HG03108 (cell line): ENCODE results near the gene KCNH1.
A peak's percentile ranks its signal among the peaks of the same experiment; 100 is the strongest.
"Not testable (repeated sequence)": the region's sequence is repeated elsewhere in the genome, so short reads cannot be mapped to it uniquely, and the experiment has no call there.

Experiments
- ATAC-seq: cut with Tn5 transposase; IDR thresholded peaks from one replicate; pipeline ENCODE4 v1.9.1; 2021; ENCODE audit warnings: moderate library complexity; ENCODE audit not compliant: unreplicated experiment

Gene KCNH1

DNA sequence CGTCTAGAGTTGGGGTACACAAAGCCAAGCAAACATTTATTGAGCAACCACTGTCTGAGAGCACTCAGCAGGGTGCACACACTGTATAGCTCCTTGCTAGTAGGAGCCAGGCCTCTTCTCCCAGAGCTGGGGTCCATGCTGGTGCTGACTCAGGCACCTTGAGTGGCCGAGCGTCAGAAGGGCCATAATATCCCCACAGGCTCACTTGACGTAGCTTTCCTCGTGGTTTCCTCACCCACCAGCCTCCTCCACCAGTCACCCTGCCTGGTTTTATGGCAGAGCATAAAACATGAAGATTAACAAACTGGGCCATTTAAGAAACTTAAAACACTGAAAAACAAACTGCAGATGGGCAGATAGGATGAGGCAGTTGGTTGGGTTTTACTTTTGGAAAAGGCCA is 443.7 kb downstream of the KCNH1 start:
- no peak for ATAC-seq

GRCh38 chr1:210689826-210690225 is 444.1 kb downstream of the KCNH1 start:
- no peak for ATAC-seq

DNA sequence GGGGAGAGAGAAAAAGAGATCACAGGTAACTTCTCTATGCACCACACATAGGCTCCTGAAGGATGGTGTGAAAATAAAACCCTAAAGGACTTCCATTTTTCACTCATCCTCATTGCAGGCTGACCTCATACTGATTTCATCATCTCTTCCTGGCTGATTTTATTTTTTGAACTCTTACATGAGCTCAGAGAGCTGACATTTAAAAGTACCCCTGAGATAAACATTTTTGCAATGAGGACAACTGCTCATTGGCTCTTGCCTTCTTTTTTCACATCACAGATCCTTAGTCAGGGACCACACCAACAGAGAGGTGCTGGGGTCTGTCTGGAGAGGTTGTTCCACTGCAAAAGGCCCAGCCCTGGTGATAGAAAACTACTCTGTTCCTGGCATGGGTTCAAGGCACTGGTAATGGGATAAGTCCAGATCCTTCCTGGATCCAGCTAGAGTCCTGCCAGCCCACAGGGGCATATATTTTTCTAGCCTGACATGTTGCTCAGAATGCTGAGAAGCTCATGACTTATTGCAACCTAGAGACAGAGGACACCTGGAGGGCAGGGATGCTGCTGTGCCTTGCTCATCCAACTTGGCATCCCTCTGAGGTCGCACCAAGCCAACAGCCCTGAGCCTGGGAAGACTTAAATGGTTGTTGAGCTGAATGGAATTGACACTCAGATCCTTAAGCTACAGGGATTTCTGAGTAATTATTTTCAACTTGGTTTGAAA is 445.3 kb downstream of the KCNH1 start:
- ATAC-seq, result no peak

DNA sequence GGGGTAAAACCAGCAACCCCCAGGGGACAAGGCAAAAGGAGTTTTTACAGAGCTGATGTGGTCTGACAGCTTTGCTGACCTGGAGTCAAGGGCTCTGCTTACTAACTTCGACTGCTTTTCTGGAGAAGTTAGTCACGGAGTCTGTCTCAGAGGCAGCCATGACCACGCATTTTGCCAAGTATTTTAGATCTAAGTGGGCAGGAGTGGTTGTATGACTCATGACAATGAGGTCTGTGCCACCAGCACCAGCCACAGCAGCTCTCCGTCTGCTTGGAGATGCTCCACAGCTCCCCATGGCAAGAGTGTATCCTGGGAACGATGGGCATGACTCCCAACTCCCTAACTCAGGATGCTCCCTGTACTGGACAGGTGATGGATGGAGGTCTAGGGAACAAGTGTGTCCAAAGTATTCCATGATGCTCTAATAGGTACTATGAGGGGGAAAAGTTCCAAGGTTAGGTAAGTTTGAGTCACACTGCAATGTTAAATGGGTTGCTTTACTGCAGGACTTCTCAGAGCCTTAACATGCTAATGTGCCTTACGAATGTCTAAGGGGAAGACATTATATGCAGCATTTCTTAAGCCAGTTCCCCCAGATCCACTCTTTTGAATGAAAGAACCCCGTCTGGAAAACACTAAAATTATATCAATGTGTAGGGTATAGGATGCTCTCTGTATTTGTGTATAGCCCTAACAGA is 446.2 kb downstream of the KCNH1 start:
- no peak for ATAC-seq

DNA sequence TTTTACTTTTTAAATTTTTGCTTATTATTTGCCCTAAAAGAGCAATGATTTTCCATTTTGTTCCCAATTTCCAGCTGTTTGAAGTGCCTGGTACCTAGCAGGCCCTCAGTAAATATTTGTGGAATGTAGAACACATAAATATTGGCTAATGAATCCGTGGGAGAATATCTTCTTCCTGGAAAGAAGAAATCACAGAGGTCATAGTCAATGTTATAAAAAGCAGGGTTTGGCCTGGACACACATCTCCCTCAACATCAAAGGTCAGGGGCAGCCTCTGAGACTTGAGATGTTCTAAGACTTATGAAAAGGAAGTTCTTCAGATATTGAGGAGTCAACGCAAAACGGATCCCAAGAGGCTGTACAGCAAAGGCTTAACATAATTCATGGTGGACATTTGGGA is 447.1 kb downstream of the KCNH1 start:
- ATAC-seq, result no peak

GRCh38 chr1:210685295-210685650 is 448.7 kb downstream of the KCNH1 start:
- ATAC-seq, result no peak

DNA sequence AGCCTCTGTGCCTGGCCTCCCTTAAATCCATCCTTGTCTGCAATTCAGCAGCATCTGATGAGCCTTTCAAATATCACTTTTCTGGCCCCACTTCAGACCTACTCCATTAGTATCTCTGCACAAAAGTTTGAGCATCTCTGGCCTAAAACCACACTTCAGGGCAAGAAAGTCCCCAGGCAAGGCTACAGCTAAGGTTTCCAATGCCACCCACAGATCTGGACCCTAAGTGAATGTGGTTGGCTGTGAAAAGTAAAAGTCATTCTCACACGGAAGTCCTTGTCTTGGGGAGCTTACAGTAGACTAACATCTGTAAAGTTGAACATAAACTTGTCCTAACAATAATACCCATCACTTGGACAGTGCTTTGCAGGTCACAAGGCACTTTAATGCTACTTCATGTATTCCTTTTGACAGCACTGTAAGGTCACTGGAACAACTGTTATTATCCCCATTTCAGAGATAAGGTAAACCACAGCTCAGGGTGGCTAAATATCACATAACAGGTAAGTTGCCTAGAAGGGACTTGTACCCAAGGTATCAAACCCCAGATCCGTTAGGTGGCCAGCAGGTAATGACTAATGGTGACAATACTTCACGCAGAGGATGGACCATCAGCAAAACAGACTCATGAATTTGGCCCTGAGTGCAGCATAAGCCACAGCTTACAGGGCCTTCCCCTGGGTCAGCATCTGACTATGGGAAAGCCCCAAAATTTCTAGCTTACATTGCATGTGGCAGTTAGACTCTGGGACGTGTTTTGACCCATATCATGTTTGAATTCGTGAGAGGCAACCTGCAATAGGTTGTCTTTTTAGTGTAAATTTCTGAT is 449.3 kb downstream of the KCNH1 start:
- ATAC-seq, result peak; percentile 83

- ATAC-seq, result no peak
Observed at GRCh38 chr1:210683403-210684047, 450.4 kb downstream of the KCNH1 start.

GRCh38 chr1:210681158-210681557 is 452.8 kb downstream of the KCNH1 start:
- ATAC-seq, result no peak

GRCh38 chr1:210678306-210678705 is 455.6 kb downstream of the KCNH1 start:
- ATAC-seq, result no peak

- ATAC-seq, result no peak
Observed at GRCh38 chr1:210677533-210677932, 456.4 kb downstream of the KCNH1 start.

DNA sequence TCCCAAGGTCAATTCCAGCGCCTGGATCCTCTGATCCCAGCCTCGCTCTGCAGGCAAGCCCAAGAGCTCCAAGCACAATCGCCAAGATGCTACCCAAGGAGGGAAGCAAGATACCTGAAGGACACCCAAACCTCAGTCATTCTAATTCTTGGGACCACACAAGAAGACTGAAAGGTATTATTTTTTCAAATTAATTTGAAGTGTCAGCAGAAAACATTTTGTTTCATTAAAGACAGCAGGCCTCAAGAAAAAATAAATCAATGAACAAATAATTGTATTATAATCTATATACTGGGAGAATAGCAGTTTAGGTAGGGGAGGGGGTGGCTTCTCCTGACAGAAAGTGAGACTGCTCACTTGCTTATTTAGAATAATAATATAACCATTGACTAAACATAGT is 457.4 kb downstream of the KCNH1 start:
- ATAC-seq, result no peak

- ATAC-seq, result no peak
Observed at GRCh38 chr1:210674151-210674550, 459.8 kb downstream of the KCNH1 start.

DNA sequence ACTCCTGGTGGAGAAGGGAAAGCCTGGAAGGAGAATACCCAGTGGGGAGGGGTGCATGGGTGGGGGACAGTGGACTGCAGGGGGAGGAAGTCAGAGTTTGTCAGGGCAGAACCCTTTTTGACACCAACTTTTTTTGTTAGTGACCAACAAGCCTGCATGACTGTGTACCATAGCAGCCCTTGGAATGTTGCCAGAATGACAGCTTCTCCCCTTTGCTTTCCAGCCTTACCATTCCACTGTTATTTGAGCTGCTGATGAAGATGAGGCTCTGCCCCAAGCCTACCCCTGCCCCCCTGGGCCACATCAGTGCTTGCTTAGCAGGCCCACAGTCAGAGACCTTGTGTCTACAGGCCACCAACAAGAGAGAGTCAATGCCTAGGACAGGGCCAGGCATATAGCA is 464.0 kb downstream of the KCNH1 start:
- ATAC-seq, result no peak

- ATAC-seq, result no peak
Observed at GRCh38 chr1:210663730-210664573, 470.0 kb downstream of the KCNH1 start.

DNA sequence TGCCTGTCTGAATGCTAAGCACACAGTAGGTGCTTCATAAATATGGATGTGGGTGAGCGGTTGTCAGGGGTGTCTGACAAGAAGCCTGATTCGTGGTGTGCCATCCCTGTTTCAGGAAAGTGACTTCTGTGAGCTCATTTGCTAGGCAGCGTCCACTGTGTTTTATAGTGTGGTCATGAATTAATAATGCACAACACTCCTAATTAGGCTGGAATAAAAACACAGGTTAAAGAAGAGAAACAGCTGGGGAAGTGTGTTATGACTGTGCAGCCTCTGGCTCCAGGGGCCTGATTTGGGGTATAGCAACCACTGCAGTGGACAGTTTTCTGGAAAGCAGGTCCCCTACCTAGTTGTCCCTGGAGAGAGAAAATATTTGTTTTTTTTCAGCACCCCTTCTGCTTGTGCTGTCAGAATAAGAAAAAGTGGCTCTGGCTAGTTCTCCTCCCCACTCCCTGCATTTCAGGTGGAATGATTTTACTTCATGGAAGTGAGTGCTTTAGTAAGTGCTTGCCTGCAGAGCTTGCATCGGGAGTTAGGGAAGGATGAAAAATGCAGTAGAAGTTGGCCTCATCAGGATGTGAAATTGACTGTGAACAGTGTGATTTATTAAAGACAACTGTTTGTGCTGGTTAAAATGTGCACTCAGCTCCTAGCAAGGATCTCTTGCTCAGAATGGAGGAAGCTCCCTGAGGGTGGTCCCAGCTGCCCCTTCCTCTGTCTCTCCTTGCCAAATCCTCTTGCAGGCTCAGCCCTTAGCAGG is 471.5 kb downstream of the KCNH1 start:
- no peak for ATAC-seq

DNA sequence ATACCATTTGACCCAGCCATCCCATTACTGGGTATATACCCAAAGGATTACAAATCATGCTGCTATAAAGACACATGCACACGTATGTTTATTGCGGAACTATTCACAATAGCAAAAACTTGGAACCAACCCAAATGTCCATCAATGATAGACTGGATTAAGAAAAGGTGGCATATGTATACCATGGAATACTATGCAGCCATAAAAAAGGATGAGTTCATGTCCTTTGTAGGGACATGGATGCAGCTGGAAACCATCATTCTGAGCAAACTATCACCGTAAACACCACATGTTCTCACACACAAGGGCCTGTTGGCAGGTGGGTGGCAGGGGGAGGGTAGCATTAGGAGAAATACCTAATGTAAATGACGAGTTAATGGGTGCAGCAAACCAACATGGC is 472.4 kb downstream of the KCNH1 start:
- not testable (repeated sequence) for ATAC-seq

DNA sequence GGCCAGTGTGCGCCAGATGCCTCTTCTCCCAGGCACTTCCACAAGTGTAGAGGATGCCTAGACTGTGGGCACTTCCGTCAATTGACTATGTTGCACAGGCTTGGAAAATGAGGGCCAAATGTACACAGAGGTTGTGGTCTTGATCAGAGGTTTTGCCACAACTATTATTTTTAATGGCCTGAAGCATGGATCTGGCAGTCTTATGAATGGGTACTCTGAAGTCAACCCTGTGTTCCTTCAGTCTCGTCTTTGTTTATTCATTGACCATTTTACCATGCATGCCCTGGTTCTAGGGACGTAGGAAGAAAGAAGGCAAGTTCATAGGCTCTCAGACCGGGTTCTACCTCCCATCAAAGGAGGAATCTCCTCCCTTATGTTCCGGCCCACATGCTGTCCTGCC is 476.1 kb downstream of the KCNH1 start:
- ATAC-seq, result no peak

DNA sequence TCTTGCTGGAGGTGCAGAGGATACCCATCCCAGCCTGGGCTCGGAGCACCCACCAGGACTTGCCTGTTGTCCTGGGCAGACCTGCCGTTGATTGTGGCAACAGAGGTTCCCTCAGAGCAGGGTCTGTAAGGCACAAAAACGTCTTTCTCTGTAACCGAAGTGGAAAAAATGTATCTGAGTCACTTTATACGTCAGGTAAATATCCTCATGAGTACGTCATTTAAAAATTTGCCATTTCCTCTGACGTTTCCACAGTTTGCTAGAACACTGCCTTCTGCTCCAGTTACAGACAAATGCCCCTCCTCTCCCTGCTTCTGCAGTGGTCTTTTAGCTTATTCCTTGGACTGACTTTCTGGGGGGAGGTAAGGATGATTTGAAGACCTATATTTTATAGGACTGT is 478.4 kb downstream of the KCNH1 start:
- no peak for ATAC-seq
